WI38 (cell line): Measurements from ENCODE around the gene SOHLH1.

Experiments
- H3K4me3 ChIP-seq: 2 replicates; pipeline ENCODE4 v1.5.1; 2011; ENCODE audit warnings: low read depth, mild to moderate bottlenecking, control low read depth, low read length
- CTCF ChIP-seq: IDR thresholded peaks from 2 replicates; pipeline ENCODE4 v1.5.1; 2012; ENCODE audit warnings: low read depth, mild to moderate bottlenecking, control low read depth, low read length

Gene SOHLH1

GRCh38 chr9:135711391-135711790 lies 12.1 kb upstream of the SOHLH1 start:
- no peak overlapping the region for H3K4me3 ChIP-seq
- TF ChIP-seq CTCF: no peak

GRCh38 chr9:135708164-135708563 lies 8.9 kb upstream of the SOHLH1 start:
- TF ChIP-seq CTCF: no peak
- no peak overlapping the region for H3K4me3 ChIP-seq

- no peak for TF ChIP-seq CTCF
- H3K4me3 ChIP-seq: no peak overlapping the region
These were observed 8.2 kb upstream of the SOHLH1 start for GRCh38 chr9:135707252-135708138.

GRCh38 chr9:135706288-135706687 lies 7.0 kb upstream of the SOHLH1 start:
- TF ChIP-seq CTCF: no peak

GRCh38 chr9:135705376-135705775 lies 6.1 kb upstream of the SOHLH1 start:
- TF ChIP-seq CTCF: no peak
- H3K4me3 ChIP-seq: no peak overlapping the region

More at GRCh38 chr9:135706288-135706687, 7.0 kb upstream of the SOHLH1 start:
- H3K4me3 ChIP-seq: no peak overlapping the region

- no peak for TF ChIP-seq CTCF
- H3K4me3 ChIP-seq: no peak overlapping the region
These were observed 5.2 kb upstream of the SOHLH1 start for GRCh38 chr9:135704483-135704882.

- no peak overlapping the region for H3K4me3 ChIP-seq
These were observed 4.4 kb upstream of the SOHLH1 start for GRCh38 chr9:135703726-135704125.

More at GRCh38 chr9:135703726-135704125, 4.4 kb upstream of the SOHLH1 start:
- no peak for TF ChIP-seq CTCF
